ENCODE measurements around the gene THAP4.
"Not testable (repeated sequence)": the region's sequence is repeated elsewhere in the genome, so short reads cannot be mapped to it uniquely, and the experiment has no call there.

Gene THAP4

DNA sequence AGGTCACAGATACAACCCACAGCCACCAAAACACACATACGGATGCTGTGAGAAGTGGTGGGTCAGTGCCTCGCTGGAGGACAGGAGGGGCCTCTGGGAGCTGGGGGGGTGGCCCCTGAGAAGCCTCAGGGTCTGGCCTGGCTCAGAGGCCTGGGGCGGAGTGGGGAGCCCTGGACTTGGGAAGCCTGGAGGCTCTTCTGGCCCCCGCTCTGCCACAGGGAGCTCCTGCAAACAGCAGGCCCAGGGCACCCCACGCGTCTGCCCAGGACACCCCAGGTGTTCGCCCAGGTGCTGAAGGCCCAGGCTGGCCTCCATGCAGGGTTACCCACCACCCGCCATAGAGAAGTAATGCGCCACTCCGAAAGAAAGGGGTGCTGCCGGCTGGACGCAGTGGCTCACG is 25.9 kb downstream of the THAP4 start:
- no peak for DNase-seq

DNA sequence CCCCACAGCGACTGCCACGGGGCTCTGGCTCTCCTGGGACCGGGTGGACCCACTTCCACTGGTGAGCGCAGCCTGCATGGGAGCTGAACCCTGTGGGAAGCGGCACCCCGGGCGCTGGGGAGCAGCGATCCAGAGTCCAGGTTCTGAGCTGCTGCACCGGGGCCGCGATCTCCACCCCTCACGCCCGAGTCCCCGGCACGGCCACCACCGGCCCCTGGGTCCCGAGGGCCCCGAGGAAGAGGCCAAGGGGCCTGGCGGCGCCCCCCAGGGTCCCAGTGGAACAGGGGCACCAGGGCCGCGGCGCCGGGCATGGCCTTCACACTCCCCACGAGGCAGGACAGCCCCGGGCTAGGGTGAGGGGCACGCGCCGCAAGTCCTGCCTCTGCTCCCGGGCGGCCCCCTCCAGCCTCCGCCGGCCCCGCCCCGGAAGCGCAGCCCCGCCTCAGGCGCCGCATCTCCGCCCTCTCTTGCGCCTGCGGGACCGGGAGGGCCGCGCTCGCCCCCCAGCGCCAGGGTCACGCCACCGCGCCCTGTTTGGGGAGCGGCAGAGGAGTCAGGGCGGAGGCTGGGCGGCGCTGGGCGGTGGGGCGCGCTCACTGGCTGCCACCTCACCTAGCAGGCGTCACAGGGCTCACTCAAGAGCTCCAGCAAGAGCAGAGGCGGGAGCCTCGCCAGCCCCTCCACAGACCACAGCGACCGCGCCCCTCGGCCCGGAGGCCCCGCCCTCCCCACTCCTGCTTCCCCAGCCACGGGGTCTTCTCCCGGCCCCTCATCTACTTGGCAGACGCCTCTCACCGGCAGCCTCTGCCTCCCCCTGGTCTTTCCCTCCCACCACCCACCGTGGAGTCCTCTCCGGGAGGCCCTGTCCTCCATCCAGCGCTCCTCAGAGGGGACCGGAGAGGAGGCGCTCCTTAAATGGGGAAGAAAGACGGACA is 26.8 kb downstream of the THAP4 start:
- DNase-seq = peak; percentile 90

DNA sequence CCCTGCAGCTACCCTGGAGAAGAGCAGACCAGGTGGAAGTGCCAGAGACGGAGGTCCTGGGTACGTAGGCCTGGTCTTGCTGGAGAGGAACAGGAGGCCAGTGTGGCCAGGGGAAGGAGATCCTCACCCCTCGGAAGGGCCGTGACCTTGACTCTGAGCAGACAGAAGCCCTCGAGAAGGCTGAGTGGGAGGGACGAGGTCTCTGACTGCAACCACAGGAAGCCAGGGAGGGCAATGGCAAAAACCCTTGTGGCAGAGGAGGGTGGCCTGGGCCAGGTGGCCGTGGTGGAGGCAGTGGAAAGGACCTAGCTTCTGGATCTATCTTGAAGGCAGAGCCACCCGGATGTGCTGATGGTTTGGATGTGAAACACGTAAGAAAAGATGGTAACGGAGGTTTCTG is 28.1 kb downstream of the THAP4 start:
- no peak for DNase-seq

DNA sequence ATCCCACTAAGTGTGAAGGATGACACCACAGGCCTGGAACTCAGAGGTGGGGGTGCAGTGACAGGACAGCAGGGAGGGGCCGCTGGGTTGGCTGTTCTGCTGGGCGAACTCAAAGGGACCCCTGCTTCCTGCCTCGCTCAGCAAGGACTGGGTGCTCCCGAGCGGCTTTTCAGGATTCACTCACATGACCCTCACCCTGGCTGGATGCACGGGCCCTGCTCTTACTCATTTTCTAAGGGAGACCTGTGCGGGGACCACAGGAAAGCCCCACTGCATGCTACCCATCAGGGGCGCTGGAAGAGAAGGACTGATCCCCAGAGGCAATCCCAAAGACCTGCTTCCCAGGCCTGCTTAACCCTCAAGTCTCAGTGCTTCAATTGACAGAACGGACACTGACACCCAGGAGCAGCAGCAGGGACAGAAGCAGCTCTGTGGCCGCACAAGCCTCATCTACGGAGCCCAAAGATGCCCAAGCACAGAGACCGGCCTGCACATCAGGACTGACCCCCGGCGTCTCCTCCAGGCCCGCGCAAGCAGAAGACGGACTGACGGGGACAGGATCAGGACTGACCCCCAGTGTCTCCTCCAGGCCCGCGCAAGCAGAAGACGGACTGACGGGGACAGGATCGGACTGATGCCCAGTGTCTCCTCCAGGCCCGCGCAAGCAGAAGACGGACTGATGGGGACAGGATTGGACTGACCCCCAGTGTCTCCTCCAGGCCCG is 29.6 kb downstream of the THAP4 start:
- no peak for DNase-seq

DNA sequence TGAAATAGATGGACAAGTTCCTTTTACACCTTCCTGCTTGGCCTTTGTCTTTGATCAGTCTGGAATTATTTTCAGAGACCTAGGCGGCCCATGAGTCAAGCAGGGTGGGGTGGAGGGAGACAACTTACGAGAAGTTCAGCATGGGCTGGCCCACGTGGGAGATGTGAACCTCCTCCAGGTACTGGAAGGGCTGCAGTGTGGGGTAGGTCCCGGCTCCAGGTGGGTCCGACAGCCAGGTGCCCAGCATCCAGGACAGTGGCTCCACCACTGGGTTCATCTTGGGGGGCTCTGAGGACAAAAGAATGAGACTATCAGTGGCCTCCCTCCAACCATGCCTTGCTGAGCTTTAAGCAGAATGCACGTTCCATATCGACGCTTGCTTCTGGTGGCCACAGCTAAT is 30.8 kb downstream of the THAP4 start:
- no peak for DNase-seq

DNA sequence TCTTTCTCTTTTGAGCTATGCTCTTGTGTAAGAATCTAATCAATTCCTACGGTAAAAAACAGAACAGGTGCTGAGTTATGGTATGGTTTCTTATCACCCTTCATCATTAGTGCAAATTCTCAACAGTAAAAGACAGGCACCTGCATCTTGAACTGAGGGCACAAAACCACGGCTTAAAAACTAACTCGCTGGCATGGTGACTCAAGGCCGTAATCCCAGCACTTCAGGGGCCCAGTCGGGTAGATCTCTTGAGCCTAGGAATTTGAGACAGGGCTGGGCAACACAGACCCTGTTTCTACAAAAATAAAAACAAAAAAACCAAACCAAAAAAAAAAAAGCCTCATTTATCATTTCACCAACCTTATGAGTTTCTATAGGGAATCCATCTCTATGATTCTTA is 33.3 kb downstream of the THAP4 start:
- DNase-seq = no peak

DNA sequence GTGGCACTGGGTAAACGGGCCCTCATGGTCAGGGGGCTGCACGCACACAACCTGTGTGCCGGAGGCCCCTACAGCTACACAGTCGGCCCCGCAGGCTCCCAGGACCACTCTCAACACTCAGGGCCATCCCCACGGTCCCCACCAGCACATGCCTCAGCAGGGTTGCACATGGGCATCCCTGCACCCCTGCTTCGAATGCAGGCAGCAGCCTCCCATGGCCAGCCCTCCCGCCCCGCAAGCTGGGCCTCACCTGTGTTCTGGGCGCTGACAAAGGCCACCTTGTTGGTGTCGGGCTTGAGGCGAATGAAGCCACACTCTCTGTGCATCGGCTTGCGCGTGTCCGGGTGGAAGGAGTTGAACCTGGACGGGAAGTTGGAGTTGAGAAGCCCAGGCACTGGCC is 34.2 kb downstream of the THAP4 start:
- DNase-seq = no peak

DNA sequence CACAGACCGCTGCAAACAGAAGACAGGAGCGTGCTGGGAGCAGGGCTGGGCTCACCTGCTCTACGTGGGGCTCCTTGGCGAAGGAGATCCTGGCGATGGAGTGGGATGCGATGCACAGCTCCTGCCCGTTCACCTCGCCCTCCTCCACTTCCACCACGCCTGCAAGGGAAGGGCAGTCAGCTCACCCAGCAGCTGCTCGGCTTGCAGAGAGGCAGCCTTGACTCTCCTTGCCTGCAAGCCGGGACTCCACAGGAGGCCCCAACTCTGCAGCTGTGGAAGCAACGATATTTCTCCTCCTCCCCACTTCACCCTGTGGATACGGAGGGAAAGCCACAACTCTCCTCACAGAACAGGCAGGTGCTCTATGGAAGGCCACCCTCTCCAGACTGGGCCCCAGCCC is 35.1 kb downstream of the THAP4 start:
- DNase-seq = no peak

DNA sequence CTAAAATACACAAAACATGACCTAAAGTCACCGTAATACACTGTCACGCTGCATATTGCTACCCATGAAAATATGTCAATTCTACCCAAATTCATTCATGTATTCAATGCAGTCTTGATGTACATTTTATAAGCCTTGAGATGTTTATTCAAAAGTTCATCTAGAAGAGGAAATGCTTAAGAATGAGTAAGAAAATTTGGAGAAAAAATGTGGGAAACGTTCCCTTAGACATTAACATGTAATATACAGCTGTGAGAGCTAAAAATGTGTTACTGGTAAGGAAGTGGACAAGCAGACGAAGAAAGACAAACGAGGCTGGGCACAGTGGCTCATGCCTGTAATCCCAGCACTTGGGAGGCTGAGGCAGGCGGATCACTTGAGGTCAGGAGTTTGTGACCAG is 37.3 kb downstream of the THAP4 start:
- no peak for DNase-seq

DNA sequence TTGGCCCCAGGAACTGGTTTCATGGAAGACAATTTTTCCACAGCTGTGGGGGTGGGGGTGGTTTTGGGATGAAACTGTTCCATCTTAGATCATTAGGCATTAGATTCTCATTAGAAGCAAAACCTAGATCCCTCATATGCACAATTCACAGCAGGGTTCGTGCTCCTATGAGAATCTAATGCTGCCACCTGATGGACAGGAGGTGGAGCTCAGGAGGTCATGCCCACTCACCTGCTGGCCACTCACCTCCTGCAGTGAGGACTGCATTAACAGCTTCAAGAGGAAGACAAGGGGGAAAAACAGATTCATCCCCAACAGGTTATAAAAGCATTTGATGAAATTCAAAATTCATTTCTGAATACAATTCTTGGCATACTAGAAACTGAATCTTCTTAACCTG is 38.5 kb downstream of the THAP4 start:
- no peak for DNase-seq

DNA sequence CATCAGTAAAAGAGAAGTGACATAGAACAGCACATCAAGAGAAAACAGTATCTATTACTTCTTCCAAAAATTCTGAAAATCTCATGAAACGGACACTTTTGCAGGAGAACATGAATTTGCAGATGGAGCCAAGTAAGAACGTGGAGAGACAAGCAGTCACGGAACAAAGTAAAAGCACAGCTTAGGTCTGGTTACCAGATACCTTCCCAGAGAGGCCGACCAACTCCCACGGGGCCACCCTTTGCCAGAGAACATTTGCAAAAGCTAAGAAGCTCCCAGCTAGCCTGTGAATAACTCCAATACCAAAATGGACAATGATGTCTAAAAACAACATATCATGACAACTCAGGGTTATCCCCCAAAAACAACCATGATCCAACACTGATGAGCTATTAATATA is 38.9 kb downstream of the THAP4 start:
- no peak for DNase-seq

DNA sequence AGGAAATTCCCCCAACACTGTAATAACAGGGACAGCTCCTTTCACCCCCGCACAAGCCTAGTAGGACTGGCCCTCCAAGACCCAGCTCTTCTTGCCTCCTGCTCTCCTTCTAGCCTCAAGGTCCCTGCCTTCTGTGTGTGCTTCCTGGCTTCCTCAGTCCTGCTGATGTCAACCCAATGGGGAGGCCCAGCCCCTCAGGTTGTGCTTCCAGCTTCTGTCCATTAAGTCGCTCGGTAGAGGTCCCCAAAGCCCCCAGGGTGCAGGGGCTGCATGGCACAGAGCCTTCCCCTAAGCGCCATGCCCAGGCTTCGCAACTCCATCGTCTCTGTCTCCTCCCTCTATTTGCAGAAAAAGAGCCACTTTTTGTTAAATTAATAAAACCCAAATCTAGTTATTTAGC is 39.4 kb downstream of the THAP4 start:
- DNase-seq = no peak

DNA sequence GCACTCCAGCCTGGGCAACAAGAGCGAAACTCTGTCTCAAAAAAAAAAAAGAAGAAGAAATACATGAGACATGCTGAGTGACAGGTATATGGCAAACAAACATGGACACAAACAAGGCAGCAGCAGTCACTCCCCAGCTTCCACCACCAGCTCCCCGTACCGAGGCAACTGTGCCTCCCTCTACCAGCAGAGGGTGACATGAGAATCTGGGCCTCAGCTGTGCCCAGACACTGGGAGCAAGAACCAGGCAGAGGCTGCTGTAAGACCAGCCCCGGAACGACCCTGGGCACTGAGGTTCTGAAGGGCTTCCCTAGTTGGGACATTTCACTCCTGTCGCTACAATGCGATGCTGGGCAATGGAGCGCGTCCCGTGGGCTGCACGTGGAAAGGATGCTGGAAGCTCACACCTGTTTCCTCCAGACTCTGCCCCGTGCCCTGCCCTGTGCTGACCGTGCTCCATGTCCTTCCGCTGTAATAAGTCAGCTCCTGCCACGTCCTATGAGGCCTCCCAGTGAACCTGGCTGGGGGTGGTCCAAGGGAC is 41.3 kb downstream of the THAP4 start:
- no peak for DNase-seq

DNA sequence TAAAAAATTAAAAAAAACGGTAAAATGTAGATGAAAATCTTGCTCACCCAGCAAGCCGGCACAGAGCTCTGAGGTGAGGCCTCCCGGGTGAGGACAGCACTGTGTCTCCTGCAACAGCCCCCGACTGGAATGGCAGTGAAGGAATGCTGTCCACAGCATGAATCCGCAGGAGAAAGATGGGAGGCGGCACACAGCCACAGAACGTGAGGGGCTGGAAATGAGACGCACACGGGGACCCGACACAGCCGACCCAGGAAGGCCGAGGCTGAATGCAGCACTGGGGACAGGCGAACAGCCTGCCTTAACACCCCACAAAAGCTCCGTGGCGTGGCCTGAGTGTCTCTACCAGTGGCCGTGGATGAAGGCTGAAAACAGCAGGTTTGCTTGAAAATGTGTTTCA is 43.7 kb downstream of the THAP4 start:
- no peak for DNase-seq

DNA sequence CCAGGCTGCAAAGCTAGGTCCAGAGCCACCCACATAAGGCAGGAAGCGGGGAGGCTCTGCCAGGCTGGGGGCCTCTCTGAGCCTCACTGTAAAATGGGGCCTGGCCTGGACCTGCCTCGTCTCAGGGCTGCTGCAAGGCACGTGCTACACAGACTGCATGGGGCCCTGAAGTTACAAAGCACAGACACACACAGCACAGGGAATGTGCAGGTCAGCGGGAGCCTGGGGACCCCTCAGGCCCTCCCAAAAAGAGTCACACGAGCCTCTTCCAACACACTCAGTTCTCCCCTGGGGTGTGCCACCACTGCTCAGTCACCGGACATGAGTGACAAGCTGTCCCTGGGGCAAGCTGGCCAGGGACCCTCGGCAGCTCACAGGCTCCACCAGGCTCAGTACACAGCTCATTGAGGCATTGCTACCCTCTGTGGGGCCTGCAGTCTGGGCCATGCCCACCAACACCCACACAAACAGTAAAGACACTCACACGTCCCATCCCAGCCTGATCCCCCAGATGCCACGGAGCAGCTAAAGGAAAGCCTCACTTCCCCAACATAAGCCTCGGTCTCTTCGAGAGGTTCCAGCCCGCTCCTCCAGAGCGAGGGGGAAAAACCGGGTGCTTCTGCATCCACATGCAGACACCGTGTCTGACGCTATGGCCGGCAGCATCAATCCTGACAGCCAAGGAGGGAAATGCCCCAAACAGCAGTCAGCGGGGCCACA is 44.7 kb downstream of the THAP4 start:
- no peak for DNase-seq

DNA sequence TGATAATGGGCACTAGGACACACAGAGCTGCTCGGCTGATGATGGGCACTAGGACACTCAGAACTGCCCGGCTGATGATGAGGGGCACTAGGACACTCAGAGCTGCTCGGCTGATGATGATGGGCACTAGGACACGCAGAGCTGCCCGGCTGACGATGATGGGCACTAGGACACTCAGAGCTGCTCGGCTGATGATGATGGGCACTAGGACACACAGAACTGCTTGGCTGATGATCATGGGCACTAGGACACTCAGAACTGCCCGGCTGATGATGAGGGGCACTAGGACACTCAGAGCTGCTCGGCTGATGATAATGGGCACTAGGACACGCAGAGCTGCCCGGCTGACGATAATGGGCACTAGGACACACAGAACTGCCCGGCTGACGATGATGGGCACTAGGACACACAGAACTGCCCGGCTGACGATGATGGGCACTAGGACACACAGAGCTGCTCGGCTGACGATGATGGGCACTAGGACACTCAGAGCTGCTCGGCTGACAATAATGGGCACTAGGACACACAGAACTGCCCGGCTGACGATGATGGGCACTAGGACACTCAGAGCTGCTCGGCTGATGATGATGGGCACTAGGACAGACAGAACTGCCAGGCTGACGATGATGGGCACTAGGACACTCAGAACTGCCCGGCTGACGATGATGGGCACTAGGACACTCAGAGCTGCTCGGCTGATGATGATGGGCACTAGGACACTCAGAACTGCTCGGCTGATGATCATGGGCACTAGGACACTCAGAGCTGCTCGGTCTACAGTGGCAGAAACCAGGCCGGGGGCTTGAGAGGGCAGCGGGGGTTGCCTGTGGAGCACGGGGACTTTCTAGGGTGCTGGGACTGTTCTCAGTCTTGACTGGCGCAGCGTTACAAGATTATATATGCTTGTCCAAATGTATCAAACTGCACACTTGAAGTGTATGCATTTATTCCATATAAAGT is 46.2 kb downstream of the THAP4 start:
- not testable (repeated sequence) for DNase-seq

DNA sequence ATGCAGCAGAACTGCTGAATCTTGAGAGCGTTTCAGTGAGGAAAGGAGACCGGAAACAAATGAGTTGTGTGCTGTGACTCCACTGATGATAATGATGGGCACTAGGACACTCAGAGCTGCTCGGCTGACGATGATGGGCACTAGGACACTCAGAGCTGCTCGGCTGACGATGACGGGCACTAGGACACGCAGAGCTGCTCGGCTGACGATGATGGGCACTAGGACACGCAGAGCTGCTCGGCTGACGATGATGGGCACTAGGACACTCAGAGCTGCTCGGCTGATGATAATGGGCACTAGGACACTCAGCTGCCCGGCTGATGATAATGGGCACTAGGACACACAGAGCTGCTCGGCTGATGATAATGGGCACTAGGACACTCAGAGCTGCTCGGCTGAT is 47.1 kb downstream of the THAP4 start:
- DNase-seq = not testable (repeated sequence)

DNA sequence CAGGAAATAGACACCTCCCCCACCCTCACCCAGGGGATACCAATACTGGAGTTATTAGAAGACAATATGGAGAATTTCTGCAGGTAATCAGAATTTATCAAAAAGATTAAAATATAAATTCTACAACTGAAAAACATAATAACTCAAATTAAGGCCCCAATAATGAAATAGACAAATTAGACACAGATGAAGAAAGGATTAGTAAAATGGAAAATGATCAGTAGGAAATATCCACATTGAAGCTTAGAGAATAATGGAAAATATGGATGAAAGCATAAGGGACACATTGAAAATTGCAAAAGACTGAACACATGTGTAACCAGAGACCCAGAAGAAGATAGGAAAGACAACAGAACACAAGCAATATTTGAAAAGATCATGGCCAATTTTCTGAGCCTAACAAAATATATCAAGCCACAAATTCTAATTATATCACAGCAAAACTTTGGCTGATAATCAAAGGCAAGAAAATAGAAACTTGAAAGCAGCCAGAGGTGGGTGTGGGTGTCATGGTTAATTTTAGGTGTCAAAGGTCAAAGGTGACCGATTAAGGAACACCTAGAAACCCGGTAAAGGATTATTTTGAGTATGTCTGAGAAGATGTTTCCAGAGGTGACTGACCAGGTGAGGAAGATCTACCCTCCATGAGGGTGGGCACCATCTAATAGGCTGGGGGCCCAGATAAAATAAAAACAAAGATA is 50.2 kb downstream of the THAP4 start:
- DNase-seq = no peak

DNA sequence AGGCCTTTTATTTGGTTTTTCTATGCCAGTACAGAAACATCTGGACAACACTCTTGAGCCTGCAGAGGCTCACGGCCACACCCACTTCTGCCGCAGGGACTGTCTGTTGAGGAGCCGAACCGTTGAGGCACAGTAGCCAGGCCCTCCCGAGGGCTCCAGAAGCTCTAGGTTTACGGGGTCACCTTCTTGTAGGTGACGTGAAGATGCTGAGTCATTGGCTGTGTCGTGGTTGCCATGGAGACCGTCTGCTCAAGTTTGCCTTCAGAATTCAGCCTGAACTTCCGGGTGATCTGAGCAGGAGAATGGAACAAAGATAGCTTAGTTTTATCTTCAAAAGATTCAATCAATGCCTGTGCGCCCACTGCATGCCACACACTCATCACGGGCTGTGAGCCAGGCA is 52.5 kb downstream of the THAP4 start:
- DNase-seq = no peak

DNA sequence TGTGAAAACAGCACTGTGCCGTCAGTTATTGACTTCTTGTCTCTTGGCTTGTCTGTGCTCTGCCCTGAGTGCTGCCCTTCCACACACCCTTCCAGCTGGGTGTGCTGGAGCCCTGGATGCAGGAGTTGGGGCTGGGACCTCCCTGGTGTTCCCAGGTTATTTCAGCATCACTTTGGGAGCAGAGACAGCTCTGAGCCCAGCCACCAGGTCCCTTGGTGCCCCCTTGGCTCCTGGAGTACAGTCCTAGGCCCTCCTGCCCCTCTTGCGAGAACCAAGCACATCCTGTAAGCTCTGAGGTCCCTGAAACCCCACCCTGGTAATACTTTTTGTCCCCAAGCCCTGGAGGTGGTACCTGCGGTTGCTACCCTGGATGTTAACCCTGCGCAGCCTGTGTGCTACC is 54.2 kb downstream of the THAP4 start:
- DNase-seq = no peak

DNA sequence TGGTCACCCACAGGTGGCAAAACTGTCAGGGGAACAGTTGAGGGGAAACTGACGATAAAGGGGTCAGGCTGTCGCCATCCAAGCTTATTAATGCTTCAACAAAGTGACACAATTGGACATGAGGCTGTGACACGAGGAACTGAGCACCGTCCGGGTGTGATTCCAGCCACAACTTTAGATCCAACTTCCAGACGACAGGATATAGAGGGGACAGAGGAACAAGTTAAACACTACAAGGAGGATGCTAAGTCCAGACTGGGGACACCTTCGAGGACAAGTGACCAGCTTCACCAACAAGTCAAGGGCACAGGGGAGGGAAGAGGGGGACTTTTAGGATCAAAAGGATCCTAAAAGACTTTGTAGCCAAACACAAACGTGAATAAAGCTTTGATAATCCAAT is 54.6 kb downstream of the THAP4 start:
- no peak for DNase-seq

DNA sequence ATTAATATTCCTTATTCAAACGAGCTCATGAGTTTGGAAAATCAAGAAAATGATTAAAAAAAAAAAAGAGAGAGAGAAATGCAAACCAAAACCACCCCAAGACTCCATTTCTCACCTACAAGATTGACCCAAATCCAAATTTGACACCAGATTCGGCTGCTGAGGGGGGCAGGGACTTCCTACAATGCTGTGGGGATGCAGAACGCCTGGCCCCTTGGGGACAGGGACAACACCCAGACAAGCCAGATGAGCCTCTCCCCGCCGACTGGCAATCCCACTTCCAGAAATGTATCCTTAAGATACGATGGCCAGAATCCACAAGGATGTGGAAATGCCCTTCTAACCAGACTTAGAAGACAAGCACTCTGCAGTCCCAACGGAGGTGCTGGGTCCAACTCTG is 57.7 kb downstream of the THAP4 start:
- DNase-seq = no peak
